ENCODE data around the gene TRMT2A.

TRMT2A gene

GRCh38 chr22:20099099-20099711 lies 17.8 kb downstream of the TRMT2A start:
- DNase-seq: no peak

- no peak for DNase-seq
Observed at GRCh38 chr22:20096574-20097420, 20.2 kb downstream of the TRMT2A start.

DNA sequence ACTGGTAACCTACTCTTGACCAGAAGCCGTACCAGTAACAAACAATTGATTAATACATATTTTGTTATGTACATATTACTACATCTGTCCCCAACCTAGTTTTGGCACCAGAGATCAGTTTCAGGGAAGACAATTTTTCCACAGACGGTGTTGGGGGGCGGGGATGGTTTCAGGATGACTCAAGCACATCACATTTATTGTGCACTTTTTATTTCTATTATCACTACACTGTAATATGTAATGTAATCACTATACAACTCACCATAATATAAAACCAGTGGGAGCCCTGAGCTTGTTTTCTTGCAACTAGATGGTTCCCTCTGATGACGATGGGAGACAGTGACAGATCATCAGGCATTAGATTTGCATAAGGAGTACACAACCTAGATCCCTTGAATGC lies 21.5 kb downstream of the TRMT2A start:
- DNase-seq: no peak

DNA sequence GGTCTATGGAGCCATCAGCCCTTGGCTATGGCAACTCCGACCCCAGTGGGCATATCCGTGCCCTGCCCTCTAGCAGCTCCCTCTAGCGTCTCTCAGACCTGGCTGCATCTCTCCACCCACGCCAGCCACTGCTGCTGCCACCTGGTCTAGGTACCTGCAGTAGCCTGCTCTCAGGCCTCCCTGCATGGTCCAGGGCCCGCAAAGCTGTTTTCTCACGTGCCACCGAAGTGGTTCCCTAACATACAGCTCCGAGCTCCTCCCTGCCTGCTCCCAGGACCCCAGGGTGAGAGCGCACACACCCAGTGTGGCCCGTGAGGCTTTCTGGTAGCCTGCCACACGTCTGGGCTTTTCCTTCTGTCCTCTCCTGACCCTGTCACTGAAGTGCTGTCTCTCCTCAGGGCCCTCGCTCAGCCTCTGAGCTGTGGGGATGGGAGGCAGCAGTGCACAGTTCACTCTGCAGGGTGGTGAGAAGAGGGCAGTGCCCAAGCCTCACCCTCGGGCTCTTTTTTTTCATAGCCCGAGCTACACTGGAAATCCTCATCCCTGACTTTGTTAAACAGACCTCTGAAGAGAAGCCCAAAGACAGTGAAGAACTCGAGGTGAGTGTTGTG lies 22.7 kb downstream of the TRMT2A start:
- no peak for DNase-seq

GRCh38 chr22:20093418-20094196 lies 23.4 kb downstream of the TRMT2A start:
- no peak for DNase-seq

DNA sequence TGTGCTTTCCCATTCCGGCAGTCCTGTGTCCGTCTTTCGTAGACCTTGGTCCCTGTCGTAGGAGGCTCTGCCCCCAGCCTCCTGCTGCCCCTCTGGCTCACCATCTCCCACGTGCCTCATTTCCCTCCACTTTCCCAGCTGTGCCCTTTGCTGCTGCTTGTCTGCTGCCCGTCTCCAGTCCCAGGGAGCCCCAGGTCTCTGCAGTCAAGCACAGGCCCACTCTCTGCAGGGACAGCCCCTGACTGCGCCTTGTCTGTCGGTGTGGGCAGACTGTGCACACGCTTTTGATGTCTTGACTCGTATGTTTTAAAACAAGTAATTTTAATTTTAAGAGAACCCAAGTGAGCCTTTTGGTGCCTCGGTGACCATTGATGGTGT lies 24.6 kb downstream of the TRMT2A start:
- DNase-seq: no peak

DNA sequence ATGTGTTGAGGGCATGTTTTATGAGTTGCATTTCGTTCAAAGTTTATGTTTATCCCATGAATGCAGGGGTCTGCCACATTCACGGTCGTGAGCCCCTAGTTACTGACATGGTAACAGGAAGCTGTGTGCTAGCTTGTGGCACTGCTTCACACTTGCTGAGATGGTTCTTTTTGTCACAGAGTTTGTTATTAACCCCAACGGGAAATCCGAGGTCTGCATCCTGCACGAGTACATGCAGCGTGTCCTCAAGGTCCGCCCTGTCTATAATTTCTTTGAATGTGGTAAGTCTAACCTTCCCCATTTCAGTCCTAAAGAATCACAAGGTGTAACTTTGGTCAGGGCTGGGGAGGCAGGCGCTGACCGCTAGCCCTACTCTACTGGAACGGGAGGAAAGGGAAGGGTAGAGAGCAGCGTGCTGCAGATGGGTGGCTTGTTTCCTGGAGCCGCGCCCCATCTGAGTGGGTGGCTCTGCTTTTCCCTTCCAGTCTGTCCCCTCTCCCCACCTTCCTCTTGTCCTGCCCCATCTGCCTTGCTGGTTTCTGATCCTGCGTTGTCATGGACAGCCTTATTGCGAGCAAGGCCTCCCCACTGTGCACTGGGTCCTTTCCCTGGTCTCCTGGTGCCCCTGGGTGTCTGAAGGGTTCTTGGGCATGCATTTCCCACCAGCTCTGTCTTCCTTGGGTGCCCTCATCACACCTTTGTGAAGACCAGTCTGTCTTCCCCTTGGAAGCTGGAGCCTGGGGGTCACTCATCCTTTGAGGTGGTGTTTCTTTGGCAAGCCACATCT lies 25.1 kb downstream of the TRMT2A start:
- no peak for DNase-seq

GRCh38 chr22:20090730-20091240 lies 26.2 kb downstream of the TRMT2A start:
- no peak for DNase-seq

DNA sequence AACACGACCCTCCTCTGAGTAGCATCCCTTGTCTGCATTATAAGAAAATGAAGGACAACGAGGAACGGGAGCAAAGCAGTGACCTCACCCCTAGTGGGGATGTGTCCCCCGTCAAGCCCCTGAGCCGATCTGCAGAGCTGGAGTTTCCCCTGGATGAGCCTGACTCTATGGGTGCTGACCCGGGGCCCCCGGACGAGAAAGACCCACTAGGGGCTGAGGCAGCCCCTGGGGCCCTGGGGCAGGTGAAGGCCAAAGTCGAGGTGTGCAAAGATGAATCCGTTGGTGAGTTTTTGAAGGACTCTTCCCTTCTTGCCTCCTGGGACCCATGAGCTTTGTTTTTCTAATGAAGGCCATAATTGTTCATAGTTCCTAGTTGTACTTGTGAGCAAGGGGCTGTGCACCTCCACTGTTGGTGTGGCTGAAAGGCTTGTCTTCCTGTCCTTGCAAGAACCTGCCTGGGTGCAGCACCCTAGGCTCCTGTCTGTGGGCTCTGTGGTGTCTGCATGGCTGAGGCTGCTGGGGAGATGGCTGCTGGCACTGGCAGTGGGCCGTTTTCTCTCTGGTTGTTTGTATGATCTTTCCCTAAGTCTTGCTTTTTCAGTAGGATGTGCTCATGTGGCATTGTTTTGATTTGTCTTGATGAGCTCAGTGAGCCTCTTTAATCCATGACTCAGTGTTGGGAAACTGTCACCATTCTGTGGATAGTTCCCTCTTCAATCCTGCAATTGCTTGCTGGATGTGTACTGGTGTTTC lies 26.9 kb downstream of the TRMT2A start:
- no peak for DNase-seq

GRCh38 chr22:20089226-20089976 lies 27.6 kb downstream of the TRMT2A start:
- DNase-seq: no peak

DNA sequence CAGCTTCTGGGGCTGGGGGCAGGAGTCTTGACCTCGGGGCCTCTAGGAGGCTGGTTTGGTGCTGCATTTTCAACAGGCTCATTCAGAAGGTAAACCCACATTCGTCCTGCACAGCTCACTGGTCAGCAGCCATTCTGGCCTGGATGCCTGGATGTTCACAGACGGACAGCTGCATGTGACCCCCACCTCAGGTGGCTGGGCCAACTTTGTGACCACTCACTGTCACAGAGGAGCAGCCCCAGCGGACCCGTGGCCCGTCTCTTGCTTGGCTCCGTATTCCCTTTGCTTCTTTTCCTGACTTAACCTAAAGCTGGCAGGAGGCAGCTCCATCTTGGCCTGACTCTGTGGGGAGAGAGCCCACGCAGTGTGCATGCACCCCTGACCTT lies 28.8 kb downstream of the TRMT2A start:
- DNase-seq: no peak

DNA sequence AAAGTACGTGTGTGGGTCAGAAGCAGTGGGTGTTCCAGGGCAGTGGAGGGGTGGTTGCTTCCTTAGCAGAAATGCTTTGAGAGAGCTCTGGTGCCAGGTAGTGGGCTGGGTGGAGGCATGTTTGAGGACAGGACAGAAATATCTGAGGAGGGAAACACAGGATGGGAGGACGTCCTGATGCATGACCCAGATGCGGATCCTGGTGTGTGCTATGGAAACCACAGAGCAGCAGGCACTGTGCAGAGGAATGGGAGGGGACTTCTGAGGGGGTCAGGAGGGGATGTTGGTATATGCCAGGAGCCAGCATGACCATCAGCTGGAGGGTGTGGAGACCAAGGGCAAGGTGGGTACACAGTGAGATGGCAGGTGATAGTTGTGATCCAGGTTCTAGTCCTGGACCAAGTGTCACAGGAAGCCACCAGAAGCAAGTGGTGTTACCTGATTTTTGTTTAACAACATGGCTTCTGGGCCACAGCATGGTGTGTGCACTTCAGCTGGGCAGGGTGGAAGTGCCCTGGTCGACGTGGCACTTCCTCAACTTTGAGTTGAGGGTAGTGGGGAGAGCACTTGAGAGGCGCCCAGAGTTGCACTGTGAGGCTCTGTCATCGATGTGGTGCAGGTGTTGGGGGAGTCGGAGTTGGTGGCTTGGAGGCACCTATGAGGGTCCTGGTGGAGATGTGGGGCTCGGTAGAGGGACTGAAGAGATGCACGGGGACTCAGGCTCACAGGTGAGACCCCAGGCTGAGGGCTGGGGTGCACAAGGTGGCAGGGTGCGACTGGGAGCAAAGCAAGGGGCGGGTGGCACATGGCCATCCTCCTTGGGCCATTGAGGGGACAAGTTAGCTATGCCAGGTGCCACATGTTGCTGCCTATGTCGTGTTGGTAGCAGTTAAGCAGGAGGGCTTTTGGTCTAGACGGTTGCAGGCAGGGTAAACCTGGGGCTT lies 29.4 kb downstream of the TRMT2A start:
- no peak for DNase-seq

- DNase-seq: no peak
Observed at GRCh38 chr22:20086763-20087162, 30.3 kb downstream of the TRMT2A start.

- no peak for DNase-seq
Observed at GRCh38 chr22:20086101-20086599, 30.9 kb downstream of the TRMT2A start.

DNA sequence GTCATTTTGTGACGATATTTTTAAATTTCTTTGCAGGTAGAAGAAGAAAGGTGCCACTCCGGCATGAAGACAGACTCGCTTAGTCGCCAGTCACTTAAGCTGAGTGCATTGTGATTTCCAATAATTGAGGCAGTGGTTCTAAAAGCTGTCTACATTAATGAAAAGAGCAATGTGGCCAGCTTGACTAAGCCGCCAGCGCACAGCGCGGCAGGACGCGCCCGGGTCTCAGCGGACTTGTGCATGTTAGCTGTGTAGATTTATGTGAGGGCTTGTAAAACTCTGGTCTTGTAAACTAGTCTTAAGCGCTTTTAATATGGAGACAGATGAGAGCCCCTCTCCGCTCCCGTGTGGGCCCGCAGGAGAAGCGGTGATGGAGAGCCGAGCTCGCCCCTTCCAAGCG lies 31.4 kb downstream of the TRMT2A start:
- DNase-seq: no peak

- DNase-seq: no peak
Observed at GRCh38 chr22:20084547-20085413, 32.2 kb downstream of the TRMT2A start.

DNA sequence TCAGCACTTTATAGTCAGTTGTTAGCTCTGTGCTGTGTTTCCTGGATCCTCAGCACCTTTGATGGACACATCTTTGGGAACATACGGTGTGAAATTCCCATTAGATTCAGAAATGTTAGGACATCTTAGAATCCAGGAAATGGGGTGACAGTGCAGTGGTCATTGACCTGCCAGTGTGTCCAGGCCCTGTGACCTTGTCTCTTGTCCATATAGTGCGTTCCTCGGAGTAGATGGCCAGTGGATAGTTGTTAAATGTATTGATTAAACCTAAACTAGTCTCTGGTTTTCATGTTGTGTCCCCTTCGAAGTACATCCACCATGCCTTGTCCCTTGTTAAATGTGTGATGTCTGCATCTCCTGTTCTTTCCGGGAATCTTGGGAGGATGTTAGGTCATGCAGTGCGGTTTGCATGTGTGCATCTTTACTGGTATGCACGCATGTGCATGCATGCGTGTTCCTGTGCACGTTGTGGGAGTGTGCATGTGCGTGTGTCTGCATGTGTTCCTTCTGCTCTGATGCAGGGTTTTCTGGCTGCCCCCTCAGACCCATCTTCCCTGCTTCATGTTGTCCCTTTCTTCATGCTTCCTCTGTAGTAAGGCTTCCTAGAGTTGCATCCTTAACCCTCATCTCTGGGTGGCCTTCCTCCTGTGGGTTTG lies 33.0 kb downstream of the TRMT2A start:
- no peak for DNase-seq
